GM10266 (cell line): Measurements from ENCODE around the gene SOST.

Source experiments
- DNase-seq: peaks from one replicate; pipeline ENCODE4 v3.0.0; 2012; ENCODE audit errors: extremely low spot score
- CTCF ChIP-seq: IDR thresholded peaks from 2 replicates; pipeline ENCODE4 v1.5.1; 2012; ENCODE audit warnings: mild to moderate bottlenecking, low read depth; ENCODE audit not compliant: control insufficient read depth, insufficient read depth; ENCODE audit errors: missing control alignments

The SOST gene

GRCh38 chr17:43772877-43773648 lies 14.5 kb upstream of the SOST start:
- DNase-seq: no peak
- no peak for TF ChIP-seq CTCF

- DNase-seq: no peak
- TF ChIP-seq CTCF: no peak
Measured at GRCh38 chr17:43771463-43771862, 12.9 kb upstream of the SOST start.

- DNase-seq: no peak
- no peak for TF ChIP-seq CTCF
Measured at GRCh38 chr17:43770957-43771356, 12.4 kb upstream of the SOST start.

- no peak for TF ChIP-seq CTCF
- DNase-seq: no peak
Measured at GRCh38 chr17:43769859-43770258, 11.3 kb upstream of the SOST start.

- no peak for DNase-seq
- no peak for TF ChIP-seq CTCF
Measured at GRCh38 chr17:43769426-43769825, 10.8 kb upstream of the SOST start.

GRCh38 chr17:43768943-43769342 lies 10.4 kb upstream of the SOST start:
- no peak for TF ChIP-seq CTCF
- DNase-seq: no peak

GRCh38 chr17:43768382-43768781 lies 9.8 kb upstream of the SOST start:
- TF ChIP-seq CTCF: no peak
- no peak for DNase-seq
